GM19238 (cell line): ENCODE results near the gene TNFAIP8L3.

Experiments
- DNase-seq: peaks from one replicate; pipeline ENCODE4 v3.0.0; 2011; ENCODE audit warnings: low spot score; ENCODE audit not compliant: insufficient read length

The TNFAIP8L3 gene

GRCh38 chr15:51089699-51090453 is 4.8 kb downstream of the TNFAIP8L3 start:
- DNase-seq: no peak

GRCh38 chr15:51089041-51089440 is 5.7 kb downstream of the TNFAIP8L3 start:
- no peak for DNase-seq

- no peak for DNase-seq
These were observed 6.1 kb downstream of the TNFAIP8L3 start for GRCh38 chr15:51088585-51088984.

- DNase-seq: no peak
These were observed 7.2 kb downstream of the TNFAIP8L3 start for GRCh38 chr15:51087513-51087912.

- DNase-seq: no peak
These were observed 8.3 kb downstream of the TNFAIP8L3 start for GRCh38 chr15:51086409-51086808.

GRCh38 chr15:51085764-51086163 is 8.9 kb downstream of the TNFAIP8L3 start:
- no peak for DNase-seq

GRCh38 chr15:51083641-51084166 is 11.0 kb downstream of the TNFAIP8L3 start:
- DNase-seq: no peak

- no peak for DNase-seq
These were observed 12.5 kb downstream of the TNFAIP8L3 start for GRCh38 chr15:51082246-51082645.

- no peak for DNase-seq
These were observed 14.4 kb downstream of the TNFAIP8L3 start for GRCh38 chr15:51080286-51080685.

- DNase-seq: no peak
These were observed 15.5 kb downstream of the TNFAIP8L3 start for GRCh38 chr15:51079226-51079625.

GRCh38 chr15:51077221-51078153 is 17.2 kb downstream of the TNFAIP8L3 start:
- peak; percentile 34 for DNase-seq

GRCh38 chr15:51076524-51077220 is 18.0 kb downstream of the TNFAIP8L3 start:
- DNase-seq: no peak

- no peak for DNase-seq
These were observed 18.7 kb downstream of the TNFAIP8L3 start for GRCh38 chr15:51075826-51076523.

- DNase-seq: no peak
These were observed 19.3 kb downstream of the TNFAIP8L3 start for GRCh38 chr15:51075364-51075763.

GRCh38 chr15:51074926-51075325 is 19.8 kb downstream of the TNFAIP8L3 start:
- DNase-seq: no peak

GRCh38 chr15:51071578-51071977 is 23.1 kb downstream of the TNFAIP8L3 start:
- DNase-seq: no peak

- no peak for DNase-seq
These were observed 24.7 kb downstream of the TNFAIP8L3 start for GRCh38 chr15:51069983-51070382.

- no peak for DNase-seq
These were observed 27.2 kb downstream of the TNFAIP8L3 start for GRCh38 chr15:51067510-51067909.

GRCh38 chr15:51065781-51066180 is 28.9 kb downstream of the TNFAIP8L3 start:
- no peak for DNase-seq

- no peak for DNase-seq
These were observed 29.4 kb downstream of the TNFAIP8L3 start for GRCh38 chr15:51065261-51065660.

- DNase-seq: no peak
These were observed 32.0 kb downstream of the TNFAIP8L3 start for GRCh38 chr15:51062736-51063135.
